Measurements from ENCODE around the gene ANKHD1.

ANKHD1 gene

GRCh38 chr5:140488914-140489313, 87.3 kb downstream of the ANKHD1 start:
- DNase-seq, result no peak
- TF ChIP-seq GATA1 (IDR thresholded peaks at IDR 0.05; ENCODE audit: low read depth, low read length), result no peak
- TF ChIP-seq POLR2A (IDR thresholded peaks at IDR 0.05; ENCODE audit: low read length), result no peak

GRCh38 chr5:140497897-140498296, 96.3 kb downstream of the ANKHD1 start:
- no peak for TF ChIP-seq GATA1 (IDR thresholded peaks at IDR 0.05; ENCODE audit: low read depth, low read length)
- TF ChIP-seq POLR2A (IDR thresholded peaks at IDR 0.05; ENCODE audit: low read length), result no peak

GRCh38 chr5:140498591-140498990, 97.0 kb downstream of the ANKHD1 start:
- TF ChIP-seq GATA1 (IDR thresholded peaks at IDR 0.05; ENCODE audit: low read depth, low read length), result no peak
- TF ChIP-seq POLR2A (IDR thresholded peaks at IDR 0.05; ENCODE audit: low read length), result no peak
- no peak for DNase-seq

More at GRCh38 chr5:140497897-140498296, 96.3 kb downstream of the ANKHD1 start:
- no peak for DNase-seq

GRCh38 chr5:140502834-140503233, 101.2 kb downstream of the ANKHD1 start:
- TF ChIP-seq POLR2A (IDR thresholded peaks at IDR 0.05; ENCODE audit: low read length), result no peak
- no peak for TF ChIP-seq GATA1 (IDR thresholded peaks at IDR 0.05; ENCODE audit: low read depth, low read length)
- DNase-seq, result no peak

- DNase-seq, result no peak
- no peak for TF ChIP-seq POLR2A (IDR thresholded peaks at IDR 0.05; ENCODE audit: low read length)
- no peak for TF ChIP-seq GATA1 (IDR thresholded peaks at IDR 0.05; ENCODE audit: low read depth, low read length)
Observed at GRCh38 chr5:140509898-140510297, 108.3 kb downstream of the ANKHD1 start.

GRCh38 chr5:140513124-140513523, 111.5 kb downstream of the ANKHD1 start:
- no peak for TF ChIP-seq POLR2A (IDR thresholded peaks at IDR 0.05; ENCODE audit: low read length)
- TF ChIP-seq GATA1 (IDR thresholded peaks at IDR 0.05; ENCODE audit: low read depth, low read length), result no peak

GRCh38 chr5:140524003-140524402, 122.4 kb downstream of the ANKHD1 start:
- TF ChIP-seq GATA1 (IDR thresholded peaks at IDR 0.05; ENCODE audit: low read depth, low read length), result no peak
- no peak for TF ChIP-seq POLR2A (IDR thresholded peaks at IDR 0.05; ENCODE audit: low read length)

More at GRCh38 chr5:140513124-140513523, 111.5 kb downstream of the ANKHD1 start:
- DNase-seq, result no peak

GRCh38 chr5:140540227-140540626, 138.6 kb downstream of the ANKHD1 start:
- DNase-seq, result no peak
- TF ChIP-seq GATA1 (IDR thresholded peaks at IDR 0.05; ENCODE audit: low read depth, low read length) (no peak), POLR2A (IDR thresholded peaks at IDR 0.05; ENCODE audit: low read length) (no peak)

More at GRCh38 chr5:140524003-140524402, 122.4 kb downstream of the ANKHD1 start:
- DNase-seq, result no peak

- no peak for TF ChIP-seq POLR2A (IDR thresholded peaks at IDR 0.05; ENCODE audit: low read length)
- no peak for DNase-seq
Observed at GRCh38 chr5:140542972-140543371, 141.3 kb downstream of the ANKHD1 start.

- no peak for DNase-seq
- no peak for TF ChIP-seq GATA1 (IDR thresholded peaks at IDR 0.05; ENCODE audit: low read depth, low read length)
- no peak for TF ChIP-seq POLR2A (IDR thresholded peaks at IDR 0.05; ENCODE audit: low read length)
Observed at GRCh38 chr5:140544986-140545385, 143.4 kb downstream of the ANKHD1 start.

GRCh38 chr5:140545606-140546005, 144.0 kb downstream of the ANKHD1 start:
- TF ChIP-seq GATA1 (IDR thresholded peaks at IDR 0.05; ENCODE audit: low read depth, low read length) (no peak), POLR2A (IDR thresholded peaks at IDR 0.05; ENCODE audit: low read length) (no peak)
- DNase-seq, result no peak

GRCh38 chr5:140546851-140547507, 145.3 kb downstream of the ANKHD1 start:
- TF ChIP-seq POLR2A (IDR thresholded peaks at IDR 0.05; ENCODE audit: low read length) (no peak), GATA1 (IDR thresholded peaks at IDR 0.05; ENCODE audit: low read depth, low read length) (no peak)
- no peak for DNase-seq

GRCh38 chr5:140547508-140548299, 146.1 kb downstream of the ANKHD1 start, which contains the start of gene EIF4EBP3:
Gene EIF4EBP3 (plus strand): TSS chr5:140547662. CDS start chr5:140547738, 76 bp downstream.
- DNase-seq, result peak; percentile 95 to 97

GRCh38 chr5:140548300-140548688, 146.7 kb downstream of the ANKHD1 start:
- TF ChIP-seq POLR2A (IDR thresholded peaks at IDR 0.05; ENCODE audit: low read length), result no peak
- no peak for TF ChIP-seq GATA1 (IDR thresholded peaks at IDR 0.05; ENCODE audit: low read depth, low read length)
- DNase-seq, result no peak

More at GRCh38 chr5:140547508-140548299, 146.1 kb downstream of the ANKHD1 start, which contains the start of gene EIF4EBP3:
- TF ChIP-seq GATA1 (IDR thresholded peaks at IDR 0.05; ENCODE audit: low read depth, low read length) (no peak), POLR2A (IDR thresholded peaks at IDR 0.05; ENCODE audit: low read length) (peak; percentile 50)

All from erythroblast (primary cell).